ENCODE measurements around the gene WNT2B. TPM values are rescaled to one million over a fixed set of nuclear protein-coding genes. Genes with fewer than 3 reads are reported as not detected.

The WNT2B gene
- total and polyA plus RNA-seq, 2 of the 8 experiments (the other 6 are each of a cell fraction or from before 2014, with no cell fraction given), result 0.33 to 2.0 TPM

- Histone ChIP-seq H3K14ac (ENCODE audit: insufficient read length) (no peak overlapping the region), H3K27me3 (replicated peaks in 1 of 4; ENCODE audit: control insufficient read depth in 3 of 4, extremely low read depth in 1 of 4, insufficient read depth in 3 of 4, low read length in 3 of 4) (peaks cover 17 to 60% (median 51%) of the 10 kb centered on the region in 4 experiments), H2BK5ac (ENCODE audit: low read depth, low read length) (no peak overlapping the region), H4K5ac (ENCODE audit: insufficient read length, low read depth, low read length) (no peak overlapping the region), H4K91ac (replicated peaks; ENCODE audit: insufficient read length, low read length) (no peak overlapping the region), H3K56ac (replicated peaks; ENCODE audit: insufficient read length, low read depth, low read length) (no peak overlapping the region), H3K23me2 (ENCODE audit: low read depth, low read length) (peaks cover 5% of the 10 kb centered on the region; the same call in 1 of the 2 replicates), H3K9me3 (ENCODE audit: insufficient read depth in 2 of 2, low read depth in 1 of 2, low read length in 1 of 2) (no peaks in the 10 kb centered on the region), H2AFZ (ENCODE audit: low read length) (peak overlapping the region; percentile 13; the same call in 1 of the 2 replicates), H3K79me1 (ENCODE audit: low read depth, low read length) (no peaks in the 10 kb centered on the region), H4K8ac (ENCODE audit: extremely low read depth, insufficient read depth, low read length) (no peak overlapping the region; the same call in 1 of the 2 replicates), H3K27ac (ENCODE audit: low read depth, low read length) (no peak overlapping the region), H2AK5ac (ENCODE audit: low read depth, low read length) (no peak overlapping the region), H2BK20ac (ENCODE audit: low read length) (no peak overlapping the region), H3K23ac (ENCODE audit: insufficient read length) (no peak overlapping the region), H3K4me3 (ENCODE audit: extremely low read depth in 1 of 4, insufficient read depth in 2 of 4, low read depth in 3 of 4, low read length in 4 of 4) (peak overlapping the region; percentile 11 to 60 (median 50)), H3K9ac (replicated peaks in 1 of 4; ENCODE audit: extremely low read depth in 1 of 4, low read depth in 3 of 4, low read length in 3 of 4) (no peak overlapping the region), H3K79me2 (ENCODE audit: control insufficient read depth in 1 of 2, insufficient read depth in 2 of 2, low read length in 2 of 2) (no peaks in the 10 kb centered on the region), H3K36me3 (ENCODE audit: control insufficient read depth in 2 of 4, insufficient read depth in 4 of 4, low read length in 3 of 4) (no peaks in the 10 kb centered on the region), H3K18ac (ENCODE audit: extremely low read depth, low read length) (no peak overlapping the region), H3K4ac (replicated peaks; ENCODE audit: insufficient read length, low read depth, low read length) (no peak overlapping the region), H4K20me1 (replicated peaks in 1 of 2; ENCODE audit: control insufficient read depth in 1 of 2, insufficient read depth in 2 of 2, low read length in 2 of 2) (peaks cover 0 to 3% of the 10 kb centered on the region in 2 experiments), H3K4me1 (replicated peaks in 1 of 4; ENCODE audit: control insufficient read depth in 3 of 4, insufficient read depth in 4 of 4, low read length in 3 of 4) (peaks cover 0 to 7% (median 6%) of the 10 kb centered on the region in 4 experiments; a peak in 5 of 7 replicates), H2BK12ac (ENCODE audit: low read depth, low read length) (no peak overlapping the region), H3K4me2 (ENCODE audit: insufficient read depth in 1 of 2, low read depth in 2 of 2, low read length in 2 of 2) (peak overlapping the region; percentile 51 to 87), H2BK120ac (replicated peaks; ENCODE audit: low read depth, low read length) (no peak overlapping the region), H2BK15ac (ENCODE audit: low read length) (no peak overlapping the region)
- ChIA-PET CTCF (ENCODE audit: partially characterized antibody) (interaction anchor here (0.7 to 2.7 kb wide), 23 partner anchors 10 to 202 kb away, joined by 3 to 28 read pairs (median 4); partner anchors contain the start of gene CTTNBP2NL), POLR2A (ENCODE audit: partially characterized antibody) (interaction anchor here (0.7 to 1.4 kb wide), 4 partner anchors 22 to 173 kb away, joined by 3 to 4 read pairs (median 4); partner anchors contain the start of gene MOV10)
- FAIRE-seq (no peak), DNase-seq (ENCODE audit: low read depth in 1 of 2, low spot score in 2 of 2) (peak in 1 of 2 experiments; percentile 74)
- 3% methylated on average over 49 of the region's 65 CpGs; no CpG with 5 or more reads in 1 of the 2 experiments for whole genome bisulfite sequencing, 2 experiments (ENCODE audit: extremely low coverage in 1 of 2, insufficient coverage in 1 of 2, insufficient read length in 1 of 2, insufficient replicate concordance in 2 of 2, low coverage in 1 of 2, low lambda C conversion rate in 2 of 2, missing lambda C conversion rate in 1 of 2)
- TF ChIP-seq EP300 (IDR thresholded peaks at IDR 0.05; ENCODE audit: borderline replicate concordance in 1 of 2, low read depth in 2 of 2, low read length in 2 of 2) (no peak), GABPA (IDR thresholded peaks at IDR 0.05; ENCODE audit: borderline replicate concordance, insufficient read depth, low read length) (no peak; the same call in 1 of the 2 replicates), PHF8 (conservative IDR thresholded peaks at IDR 0.05; ENCODE audit: low read depth, low read length) (no peak), CREB1 (IDR thresholded peaks at IDR 0.05) (no peak), E2F6 (IDR thresholded peaks at IDR 0.05) (peak; percentile 49), RFX5 (IDR thresholded peaks at IDR 0.05; ENCODE audit: borderline replicate concordance, low read depth, low read length) (no peak), TCF12 (IDR thresholded peaks at IDR 0.05; ENCODE audit: low read depth, low read length) (0 out of 2 replicates have a peak, but pooled peaks have one; percentile 20), RAD21 (IDR thresholded peaks at IDR 0.05 in 1 of 2, conservative IDR thresholded peaks at IDR 0.05 in 1 of 2; ENCODE audit: low read depth in 2 of 2, low read length in 2 of 2) (peak; percentile 29 to 46), BRCA1 (IDR thresholded peaks at IDR 0.05; ENCODE audit: low read depth, low read length) (no peak), SIRT6 (IDR thresholded peaks at IDR 0.05; ENCODE audit: low read length) (no peak)
Measured at GRCh38 chr1:112501810-112502641, 6.7 kb upstream of the WNT2B start.
